Aorta (tissue), 5 donors: ENCODE measurements around the gene LINC00237. TPM values are rescaled to one million over a fixed set of nuclear protein-coding genes. Genes with fewer than 3 reads are reported as not detected.
A peak's percentile ranks its signal among the peaks of the same experiment; 100 is the strongest.

ENCODE experiments used
- ATAC-seq: fragments of 200-7000 bp; cut with Tn5 transposase; one replicate; pipeline ENCODE4 v1.9.1; 2022; ENCODE audit warnings: moderate library complexity; ENCODE audit not compliant: low FRiP score
- DNase-seq, 2 donors: peaks; one replicate each; pipeline ENCODE4 v3.0.0-alpha.2; 2020
- H3K27ac ChIP-seq, 2 donors: one replicate each; pipeline ENCODE4 v1.5.1; 2013; ENCODE audit warnings: low read length in 2 of 2, mild to moderate bottlenecking in 2 of 2, moderate library complexity in 2 of 2, control low read depth in 1 of 2, inconsistent platforms in 1 of 2, low read depth in 1 of 2
- H3K27me3 ChIP-seq, 2 donors: one replicate each; pipeline ENCODE4 v1.6.1; 2013; ENCODE audit warnings: control low read depth in 1 of 2, low read length in 1 of 2, mild to moderate bottlenecking in 1 of 2, moderate library complexity in 1 of 2; ENCODE audit not compliant: insufficient read depth in 2 of 2, control insufficient read depth in 1 of 2
- H3K36me3 ChIP-seq, 2 donors: one replicate each; pipeline ENCODE4 v1.6.1; 2013; ENCODE audit warnings: control low read depth in 1 of 2, low read length in 1 of 2, mild to moderate bottlenecking in 1 of 2; ENCODE audit not compliant: insufficient read depth in 2 of 2, control insufficient read depth in 1 of 2
- H3K4me1 ChIP-seq, 2 donors: one replicate each; pipeline ENCODE4 v1.6.1; 2013; ENCODE audit warnings: low read length in 2 of 2, control low read depth in 1 of 2, mild to moderate bottlenecking in 1 of 2, moderate library complexity in 1 of 2; ENCODE audit not compliant: insufficient read depth in 2 of 2, control insufficient read depth in 1 of 2
- H3K4me3 ChIP-seq, 2 donors: one replicate each; pipeline ENCODE4 v1.5.1; 2013; ENCODE audit warnings: low read length in 2 of 2, control low read depth in 1 of 2, mild to moderate bottlenecking in 1 of 2
- H3K9me3 ChIP-seq: one replicate; pipeline ENCODE4 v1.6.1; 2013; ENCODE audit warnings: mild to moderate bottlenecking, low read length; ENCODE audit not compliant: control insufficient read depth
- WGBS, 2 donors: extraction: QIAGEN DNeasy Blood & Tissue Kit; methylation state at CpG; one replicate each; pipeline ENCODE4 v1.1.7; 2013; 5-methylcytosine and 5-hydroxymethylcytosine counted together
- intact Hi-C, 2 donors: fragments of 100-400 bp; cut with DNase I; formaldehyde crosslinking; loops; one replicate each; pipeline versions ENCODE4 v1.14.2 to v1.15.0; 2022
- polyA plus RNA-seq, 2 donors: library from polyadenylated mRNA; stranded (reverse); fragments of 200-250 nt; gene quantifications; one replicate each; pipeline ENCODE4 v1.2.3, GENCODE V29; 2013
- total RNA-seq, 2 donors: library from RNA; stranded (reverse); fragmentation: NEBNext Ultra II Directional; extraction: Animal tissue kit (Norgen Biotek cat#: 25700); gene quantifications; one replicate each; pipeline ENCODE4 v1.2.1, GENCODE V29; 2021
- donor health status: healthy with polysubstance abuse.
- donor health status: Bipolar disorder and iron deficiency.
- donor health status: DM: no; HTN: no; CAD: no.
- donor health status: DM: no; HTN: no; CAD: no.
- donor health status: DM: yes; HTN: yes; CAD: no.

The LINC00237 gene
- total and polyA plus RNA-seq, 4 donors: 1.1 TPM; not detected in 3

DNA sequence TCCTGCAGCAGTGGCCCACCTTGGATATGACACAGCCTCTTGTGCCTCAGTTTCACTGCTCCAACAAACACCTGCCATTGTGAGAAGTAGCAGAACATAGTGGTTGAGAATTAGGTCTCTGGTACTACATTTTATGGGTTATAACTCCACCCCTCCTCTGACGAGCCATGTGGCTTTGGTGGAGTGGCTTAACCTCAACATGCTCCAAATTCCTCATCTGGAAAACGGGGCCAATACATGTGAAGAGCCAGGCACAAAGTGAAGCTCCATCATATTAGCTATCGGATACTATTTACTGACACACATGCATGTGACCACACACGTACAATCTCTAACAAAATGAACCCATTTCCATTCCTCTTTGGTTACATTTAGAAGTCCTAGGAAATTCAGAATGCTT lies 11.4 kb upstream of the LINC00237 start:
- no peaks in the 10 kb centered on the region for H3K27me3 ChIP-seq
- DNase-seq: no peak
- no peaks in the 10 kb centered on the region for H3K36me3 ChIP-seq
- no peaks in the 10 kb centered on the region for H3K9me3 ChIP-seq
- 66 to 75% methylated on average over 4 of the region's 4 CpGs for WGBS, 2 donors
- intact Hi-C loops: no loop called here
- no peaks in the 10 kb centered on the region for H3K4me1 ChIP-seq
- no peak overlapping the region for H3K4me3 ChIP-seq
- no peak overlapping the region for H3K27ac ChIP-seq
- ATAC-seq: no peak

DNA sequence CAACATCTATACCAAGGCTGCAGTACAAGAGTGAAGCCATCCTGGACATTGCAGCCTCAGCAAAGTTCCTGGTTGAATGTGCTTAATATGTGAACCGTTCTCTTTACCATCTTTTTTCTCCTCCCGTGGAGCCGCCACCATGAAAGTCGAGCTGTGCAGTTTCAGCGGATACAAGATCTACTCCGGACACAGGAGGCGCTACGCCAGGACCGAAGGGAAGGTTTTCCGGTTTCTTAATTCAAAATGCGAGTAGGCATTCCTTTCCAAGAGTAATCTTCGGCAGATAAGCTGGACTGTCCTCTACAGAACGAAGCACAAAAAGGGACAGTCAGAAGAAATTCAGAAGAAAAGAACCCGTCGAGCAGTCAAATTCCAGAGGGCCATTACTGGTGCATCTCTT lies 8.4 kb upstream of the LINC00237 start:
- DNase-seq (no peak), ATAC-seq (no peak)
- Histone ChIP-seq H3K27ac (no peak overlapping the region), H3K27me3 (no peaks in the 10 kb centered on the region), H3K36me3 (no peaks in the 10 kb centered on the region), H3K4me3 (no peak overlapping the region), H3K4me1 (no peaks in the 10 kb centered on the region), H3K9me3 (no peaks in the 10 kb centered on the region)
- 88 to 89% methylated on average over 15 of the region's 15 CpGs for WGBS, 2 donors
- intact Hi-C loops: no loop called here

DNA sequence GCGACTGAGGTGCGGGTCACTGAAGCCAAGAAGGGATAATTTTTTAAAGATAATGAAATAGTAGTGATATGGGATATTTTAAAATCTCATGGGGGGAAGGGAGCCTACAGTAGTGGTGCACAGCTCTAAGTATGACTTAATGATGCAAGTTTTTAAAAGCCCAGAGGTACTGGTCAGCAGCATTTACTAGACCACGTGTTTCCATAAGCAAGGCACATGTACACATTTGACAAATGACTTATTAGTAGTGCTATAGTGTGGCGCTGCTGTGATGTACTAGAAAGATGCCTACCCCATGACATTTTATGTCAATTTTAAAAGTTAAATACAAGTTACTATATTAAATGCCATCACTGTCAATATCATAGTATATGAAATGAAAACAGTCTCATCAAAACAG lies 7.5 kb upstream of the LINC00237 start:
- WGBS, 2 donors: 81 to 85% methylated on average over 4 of the region's 4 CpGs
- H3K36me3 ChIP-seq: no peaks in the 10 kb centered on the region
- H3K27ac ChIP-seq: no peak overlapping the region
- DNase-seq (no peak), ATAC-seq (no peak)
- H3K4me3 ChIP-seq: no peak overlapping the region
- intact Hi-C loops: no loop called here
- no peaks in the 10 kb centered on the region for H3K4me1 ChIP-seq
- H3K9me3 ChIP-seq: no peaks in the 10 kb centered on the region
- no peaks in the 10 kb centered on the region for H3K27me3 ChIP-seq

DNA sequence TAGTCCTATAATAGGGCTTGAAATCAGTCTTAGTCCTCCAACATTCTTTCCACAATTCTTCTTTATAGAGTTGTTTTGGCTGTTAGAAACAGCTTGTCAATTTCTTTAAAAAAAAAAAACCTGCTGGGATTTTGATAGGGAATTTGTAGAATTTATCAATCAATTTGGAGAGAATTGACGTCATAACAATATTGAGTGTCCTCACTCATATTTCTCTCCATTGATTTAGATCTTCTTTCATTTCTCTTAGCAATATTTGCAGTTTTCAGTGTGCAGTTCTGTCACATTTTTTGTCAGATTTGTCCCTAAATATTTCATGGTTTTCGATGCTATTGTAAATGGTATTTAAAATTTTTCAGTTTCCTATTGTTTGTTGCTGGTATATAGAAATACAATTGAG lies 5.3 kb upstream of the LINC00237 start:
- no peaks in the 10 kb centered on the region for H3K9me3 ChIP-seq
- WGBS, 2 donors: 72 to 76% methylated on average over 2 of the region's 2 CpGs
- H3K4me3 ChIP-seq: no peak overlapping the region
- intact Hi-C loops: no loop called here
- no peaks in the 10 kb centered on the region for H3K27me3 ChIP-seq
- H3K36me3 ChIP-seq: no peaks in the 10 kb centered on the region
- H3K27ac ChIP-seq: no peak overlapping the region
- DNase-seq (no peak), ATAC-seq (no peak)
- no peaks in the 10 kb centered on the region for H3K4me1 ChIP-seq

DNA sequence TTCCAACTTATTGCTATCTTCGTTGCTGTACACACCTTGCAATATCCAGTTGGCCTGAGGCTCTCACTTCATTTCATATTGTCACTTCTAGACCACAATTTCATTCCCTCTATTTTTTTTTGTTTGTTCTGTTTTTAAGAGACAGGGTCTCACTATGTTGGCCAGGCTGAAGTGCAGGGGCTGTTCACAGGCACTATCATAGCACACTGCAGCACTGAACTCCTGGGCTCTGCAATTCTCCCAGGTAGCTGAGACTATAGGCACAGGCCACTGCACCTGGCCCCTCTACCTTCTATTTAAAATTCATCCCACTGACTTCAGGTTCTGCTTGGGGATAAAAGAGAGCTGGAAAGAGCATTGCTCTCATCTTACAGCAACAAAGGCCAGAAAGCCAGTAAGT lies 4.7 kb upstream of the LINC00237 start:
- no peak overlapping the region for H3K27ac ChIP-seq
- intact Hi-C loops: no loop called here
- no peaks in the 10 kb centered on the region for H3K27me3 ChIP-seq
- no peaks in the 10 kb centered on the region for H3K36me3 ChIP-seq
- 77 to 87% methylated on average over 1 of the region's 1 CpG for WGBS, 2 donors
- H3K4me3 ChIP-seq: no peak overlapping the region
- H3K4me1 ChIP-seq: no peaks in the 10 kb centered on the region
- no peak for ATAC-seq
- H3K9me3 ChIP-seq: no peaks in the 10 kb centered on the region
- no peak for DNase-seq

DNA sequence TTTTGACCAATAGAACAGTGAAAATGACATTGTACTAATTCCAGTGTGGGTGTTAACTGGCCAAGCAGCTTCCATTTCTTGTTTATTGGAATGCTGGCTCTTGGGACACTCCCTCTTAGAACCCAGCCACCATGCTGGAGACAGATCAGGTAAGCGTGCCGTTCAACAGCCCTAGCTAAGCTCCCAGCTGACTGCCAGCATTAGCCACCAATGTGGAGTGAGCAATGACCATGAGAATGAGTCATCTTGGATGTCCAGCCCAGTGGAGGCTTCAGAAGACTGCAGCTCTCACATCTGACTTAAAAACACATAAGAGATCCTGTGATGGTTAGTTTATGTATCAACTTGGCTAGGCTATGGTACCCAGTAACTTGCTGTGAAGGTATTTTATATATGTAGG lies 3.0 kb upstream of the LINC00237 start:
- no peak overlapping the region for H3K27ac ChIP-seq
- H3K9me3 ChIP-seq: no peaks in the 10 kb centered on the region
- H3K27me3 ChIP-seq: no peaks in the 10 kb centered on the region
- no peaks in the 10 kb centered on the region for H3K4me1 ChIP-seq
- intact Hi-C loops: loop anchor here in 1 of 2 donors (10.0 kb wide), 1 partner anchor 286 kb away; the partner anchor contains the start of gene NKX2-4
- no peak overlapping the region for H3K4me3 ChIP-seq
- no peak for DNase-seq
- H3K36me3 ChIP-seq: no peaks in the 10 kb centered on the region
- ATAC-seq: no peak
- 90 to 95% methylated on average over 2 of the region's 2 CpGs for WGBS, 2 donors

- WGBS, 2 donors: 2% methylated on average over 39 to 50 of the region's 50 CpGs
- intact Hi-C loops: loop anchor here in 1 of 2 donors (10.0 kb wide), 1 partner anchor 289 kb away; the partner anchor contains the start of gene NKX2-4
Measured at GRCh38 chr20:21105429-21106170, 558 bp downstream of the LINC00237 start.

DNA sequence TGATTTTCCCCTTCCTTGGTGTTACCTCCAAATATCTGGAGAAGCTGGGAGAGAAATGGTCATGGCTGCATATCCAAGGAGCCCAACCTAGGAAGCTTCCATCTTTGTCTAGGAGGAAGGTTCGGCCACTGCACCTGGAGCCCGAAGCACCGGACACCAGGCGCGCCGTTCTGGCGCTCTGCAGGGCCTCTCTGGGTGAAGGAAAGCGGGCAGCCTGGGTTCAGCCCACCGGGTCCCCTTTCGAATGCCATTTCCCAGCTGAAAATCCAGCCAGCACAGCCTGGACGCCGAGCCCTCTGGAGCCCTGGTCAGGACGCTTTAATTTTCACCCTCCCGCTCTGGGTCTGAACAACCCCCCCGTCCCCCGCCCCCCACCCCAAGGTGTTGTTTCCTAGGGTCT lies 1.2 kb downstream of the LINC00237 start:
- Histone ChIP-seq H3K4me3 (no peak overlapping the region), H3K4me1 (no peaks in the 10 kb centered on the region), H3K9me3 (no peaks in the 10 kb centered on the region), H3K27me3 (no peaks in the 10 kb centered on the region), H3K27ac (no peak overlapping the region), H3K36me3 (no peaks in the 10 kb centered on the region)
- WGBS, 2 donors: 4 to 5% methylated on average over 15 to 16 of the region's 16 CpGs
- ATAC-seq: no peak
- intact Hi-C loops: loop anchor here in 1 of 2 donors (10.0 kb wide), 1 partner anchor 290 kb away; the partner anchor contains the start of gene NKX2-4
- DNase-seq: no peak

More at GRCh38 chr20:21105429-21106170, 558 bp downstream of the LINC00237 start:
- Histone ChIP-seq H3K27me3 (no peaks in the 10 kb centered on the region), H3K4me1 (no peaks in the 10 kb centered on the region), H3K36me3 (no peaks in the 10 kb centered on the region), H3K9me3 (no peaks in the 10 kb centered on the region), H3K27ac (no peak overlapping the region), H3K4me3 (no peak overlapping the region)
- DNase-seq (peak in 1 of 2 donors; percentile 70), ATAC-seq (no peak)

DNA sequence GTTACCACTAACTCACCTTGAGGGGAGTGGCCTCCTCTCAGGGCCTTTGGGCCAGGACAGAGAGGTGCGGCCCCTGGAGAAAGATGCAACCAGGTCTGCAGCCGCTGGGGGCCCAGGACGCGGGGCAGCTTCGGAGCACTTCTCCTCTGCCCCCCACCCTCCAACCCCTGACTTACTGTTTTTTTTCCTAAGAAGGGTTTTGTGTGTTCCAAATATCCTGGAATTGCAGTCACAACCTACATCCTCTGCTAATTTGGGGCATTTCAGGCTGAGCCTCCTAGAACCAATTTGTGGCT lies 1.7 kb downstream of the LINC00237 start:
- 6 to 11% methylated on average over 5 of the region's 5 CpGs for whole genome bisulfite sequencing, 2 donors
- intact Hi-C loops: loop anchor here in 1 of 2 donors (10.0 kb wide), 1 partner anchor 290 kb away; the partner anchor contains the start of gene NKX2-4
- H3K4me3 ChIP-seq: no peak overlapping the region
- DNase-seq: no peak
- no peaks in the 10 kb centered on the region for H3K4me1 ChIP-seq
- no peak for ATAC-seq
- H3K36me3 ChIP-seq: no peaks in the 10 kb centered on the region
- no peak overlapping the region for H3K27ac ChIP-seq
- H3K27me3 ChIP-seq: no peaks in the 10 kb centered on the region
- no peaks in the 10 kb centered on the region for H3K9me3 ChIP-seq
